Activated CD4-positive, alpha-beta T cell treated with anti-CD3 and anti-CD28 coated beads, Interleukin-2, amount 50 U/mL, for 24 hours (primary cell): ENCODE measurements around the gene TRDN.
"Not testable (repeated sequence)": the region's sequence is repeated elsewhere in the genome, so short reads cannot be mapped to it uniquely, and the experiment has no call there.

Source experiments
- DNase-seq, 2 donors: peaks; one replicate each; pipeline ENCODE4 v3.0.0-alpha.2; 2020; ENCODE audit warnings: low read depth in 1 of 2, low spot score in 1 of 2

The TRDN gene

DNA sequence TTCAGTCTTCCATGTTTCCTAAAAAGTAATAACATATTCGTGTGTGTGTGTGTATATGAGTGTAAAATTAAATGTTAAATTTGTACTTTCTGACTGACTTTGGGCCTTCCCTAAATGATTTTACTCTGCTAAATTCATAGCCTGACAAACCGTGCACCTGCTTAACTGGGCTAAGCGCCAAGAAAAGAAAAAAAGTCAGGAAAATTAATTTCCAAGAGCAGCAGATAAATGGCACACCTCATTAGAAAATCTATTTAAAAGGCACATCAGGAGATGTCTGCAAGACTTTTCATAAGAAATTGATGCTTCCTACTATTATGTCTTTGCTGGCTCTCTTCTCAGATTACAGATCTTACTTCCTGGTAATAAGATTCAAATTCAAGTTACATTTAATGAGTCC is 72.4 kb downstream of the TRDN start:
- no peak for DNase-seq

DNA sequence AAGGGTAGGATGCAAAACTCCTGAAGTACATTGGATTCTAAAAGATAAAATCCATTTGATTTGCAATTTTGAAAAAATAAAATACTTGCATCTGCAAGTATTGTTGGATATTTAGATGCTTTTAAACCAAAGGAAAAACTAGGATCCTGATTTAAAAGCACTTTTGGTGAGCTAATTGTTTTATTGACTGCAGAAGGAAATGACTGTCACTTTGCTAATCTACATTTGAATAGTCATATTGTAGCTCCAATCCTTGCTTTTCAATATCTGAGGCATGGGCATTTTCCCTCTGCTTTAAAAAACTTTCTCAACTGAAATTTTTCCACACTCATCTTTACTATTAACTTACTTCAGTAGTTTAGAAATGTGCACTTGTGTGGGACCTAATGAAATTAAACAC is 74.1 kb downstream of the TRDN start:
- DNase-seq, result no peak

DNA sequence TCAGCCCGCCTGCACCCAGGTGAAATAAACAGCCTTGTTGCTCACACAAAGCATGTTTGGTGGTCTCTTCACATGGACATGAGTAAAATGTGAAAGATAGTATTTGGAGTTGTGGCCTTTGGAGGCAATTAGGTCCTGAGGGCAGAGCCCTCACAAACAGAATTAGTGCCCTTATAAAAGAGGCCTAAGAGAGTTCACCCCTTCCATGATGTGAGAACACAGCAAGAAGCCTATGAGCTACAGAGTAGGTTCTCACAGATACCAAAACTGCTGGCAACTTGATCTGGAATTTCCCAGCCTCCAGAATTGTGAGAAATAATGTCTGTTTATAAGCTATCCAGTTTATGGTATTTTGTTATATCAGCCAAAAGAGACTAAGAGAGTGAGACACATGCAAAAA is 74.5 kb downstream of the TRDN start:
- no peak for DNase-seq

DNA sequence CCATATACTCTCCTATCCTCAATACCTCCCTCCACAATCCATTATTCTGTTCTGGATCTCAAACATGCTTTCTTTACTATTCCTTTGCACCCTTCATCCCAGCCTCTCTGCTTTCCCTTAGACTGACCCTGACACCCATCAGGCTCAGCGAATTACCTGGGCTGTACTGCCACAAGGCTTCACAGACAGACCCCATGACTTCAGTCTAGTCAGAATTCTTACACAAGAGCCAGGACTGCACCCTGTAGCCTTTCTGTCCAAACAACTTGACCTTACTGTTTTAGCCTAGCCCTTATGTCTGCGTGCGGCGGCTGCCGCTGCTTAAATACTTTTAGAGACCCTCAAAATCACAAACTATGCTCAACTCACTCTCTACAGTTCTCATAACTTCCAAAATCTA is 76.9 kb downstream of the TRDN start:
- DNase-seq, result not testable (repeated sequence)

DNA sequence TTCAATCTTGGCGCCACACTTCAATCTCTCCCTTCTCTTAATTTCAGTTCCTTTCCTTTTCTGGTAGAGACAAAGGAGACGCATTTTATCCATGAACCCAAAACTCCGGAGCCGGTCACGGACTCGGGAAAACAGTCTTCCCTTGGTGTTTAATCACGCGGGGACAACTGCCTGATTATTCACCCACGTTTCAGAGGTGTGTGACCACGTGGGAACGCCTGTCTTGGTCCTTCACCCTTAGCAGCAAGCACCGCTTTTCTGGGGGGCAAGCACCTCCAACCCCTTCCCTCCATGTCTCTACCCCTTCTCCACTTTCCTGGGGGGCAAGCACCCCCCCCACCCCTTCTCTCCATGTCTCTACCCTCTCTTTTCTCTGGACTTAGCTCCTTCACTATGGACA is 79.3 kb downstream of the TRDN start:
- not testable (repeated sequence) for DNase-seq

DNA sequence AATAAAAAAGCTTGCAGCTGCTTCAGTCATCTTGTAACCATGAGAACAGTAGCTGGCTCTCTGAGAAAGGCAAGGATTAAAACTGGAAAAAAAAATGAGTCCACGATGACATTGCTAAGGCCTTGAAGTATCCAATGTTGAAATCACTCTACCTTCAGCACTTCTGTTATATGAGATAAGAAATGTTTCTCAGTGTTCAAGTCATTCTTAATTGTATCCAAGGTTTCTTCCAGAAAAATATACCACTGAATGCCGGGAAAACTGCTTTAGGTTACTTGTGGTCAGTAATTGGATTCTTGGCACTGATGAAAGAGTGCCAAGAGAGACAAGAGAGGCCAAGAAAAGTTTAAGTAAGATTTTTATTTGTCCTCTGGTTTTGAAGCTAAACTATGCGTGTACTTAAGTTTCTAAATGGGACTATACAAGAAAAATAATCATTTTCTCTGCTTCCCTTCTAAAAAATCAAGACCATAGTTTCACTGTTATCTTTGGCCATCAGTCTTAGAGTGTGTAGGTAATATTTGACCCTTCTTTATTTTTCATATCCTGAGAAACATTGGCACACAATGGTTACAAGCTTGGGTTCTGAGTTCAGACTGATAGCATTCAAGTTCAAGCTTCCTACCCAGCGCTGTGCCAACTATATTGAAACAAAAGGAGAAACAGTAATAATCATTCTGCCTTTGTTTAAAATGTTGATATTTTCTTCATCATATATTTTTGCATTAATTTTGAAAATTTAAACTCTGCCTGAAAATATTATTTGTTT is 84.6 kb downstream of the TRDN start:
- DNase-seq, result no peak

DNA sequence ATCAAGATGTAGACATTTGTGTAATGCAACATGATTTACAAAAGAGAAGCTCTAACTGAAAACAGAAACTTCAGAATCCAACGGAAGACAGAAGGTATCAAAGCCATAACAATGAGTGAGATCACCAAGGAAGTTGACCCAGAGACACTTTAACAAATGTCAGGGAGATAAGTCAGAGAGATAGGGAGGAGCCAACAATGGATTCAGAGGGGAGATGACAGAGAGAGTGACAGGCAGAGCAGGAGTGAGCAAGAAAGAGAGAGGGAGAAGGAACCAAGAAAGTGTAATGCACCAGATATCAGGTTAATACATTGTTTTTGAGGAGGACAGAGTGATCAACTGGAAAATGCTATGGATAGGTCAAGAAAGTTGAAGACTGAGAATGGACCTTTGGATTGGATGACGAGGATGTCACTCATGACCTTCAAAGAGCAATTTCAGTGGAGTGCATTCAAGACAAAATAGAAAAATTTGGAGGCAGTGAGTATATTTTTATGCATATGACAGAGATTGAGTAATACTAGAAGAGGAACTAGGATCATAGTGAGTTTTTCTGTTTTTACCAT is 86.6 kb downstream of the TRDN start:
- DNase-seq, result no peak

DNA sequence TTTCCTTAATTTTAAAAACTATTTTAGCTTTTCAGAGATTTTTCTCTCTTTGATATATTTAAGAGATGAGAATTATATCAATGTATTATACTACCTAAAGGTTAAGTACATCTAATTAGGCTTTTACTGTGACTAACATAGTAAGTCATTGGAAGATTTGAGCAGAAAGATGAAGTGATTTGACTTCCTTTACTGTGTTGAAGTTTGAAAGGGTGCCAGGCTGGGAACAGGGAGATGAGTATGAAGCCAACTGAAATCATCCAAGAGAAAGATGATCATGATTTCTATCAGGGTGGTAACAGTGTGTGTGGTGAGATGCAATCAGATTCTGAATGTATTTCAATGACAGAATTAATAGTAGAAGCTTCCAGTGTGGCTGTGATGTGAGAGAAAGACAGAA is 87.3 kb downstream of the TRDN start:
- no peak for DNase-seq

DNA sequence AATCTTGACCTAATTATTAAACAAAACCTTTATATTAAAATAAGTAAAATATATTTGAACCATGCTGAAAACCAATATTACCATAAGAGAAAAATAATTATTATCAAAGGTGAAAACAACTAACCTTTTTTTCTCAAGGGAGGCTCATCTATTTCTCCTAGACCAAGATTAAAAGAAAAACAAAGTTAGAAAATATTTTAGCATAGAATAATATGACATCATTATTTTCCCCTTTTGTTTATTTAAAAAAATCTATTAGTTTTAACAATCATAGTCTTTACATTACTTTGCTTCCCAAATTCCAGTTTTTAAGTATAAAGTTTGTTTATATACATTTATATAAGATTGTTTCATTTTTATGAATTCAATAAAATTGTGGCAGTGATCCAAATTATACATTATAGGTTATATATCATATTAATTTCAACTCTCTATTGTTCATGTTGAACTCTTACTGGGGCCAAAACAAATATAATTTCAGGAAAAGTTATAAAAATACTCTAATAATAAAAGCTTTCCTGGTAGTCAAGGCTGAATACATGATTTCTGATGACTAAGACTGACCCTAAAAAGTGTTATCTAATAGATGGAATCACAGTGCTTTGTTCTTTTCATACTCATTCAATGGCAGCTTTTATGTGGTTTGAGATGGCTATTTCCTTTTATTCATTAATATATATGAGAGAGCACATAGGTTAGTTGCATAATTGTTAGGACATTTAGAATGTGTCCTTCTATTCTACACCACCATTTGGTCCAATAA is 89.4 kb downstream of the TRDN start:
- DNase-seq, result no peak

DNA sequence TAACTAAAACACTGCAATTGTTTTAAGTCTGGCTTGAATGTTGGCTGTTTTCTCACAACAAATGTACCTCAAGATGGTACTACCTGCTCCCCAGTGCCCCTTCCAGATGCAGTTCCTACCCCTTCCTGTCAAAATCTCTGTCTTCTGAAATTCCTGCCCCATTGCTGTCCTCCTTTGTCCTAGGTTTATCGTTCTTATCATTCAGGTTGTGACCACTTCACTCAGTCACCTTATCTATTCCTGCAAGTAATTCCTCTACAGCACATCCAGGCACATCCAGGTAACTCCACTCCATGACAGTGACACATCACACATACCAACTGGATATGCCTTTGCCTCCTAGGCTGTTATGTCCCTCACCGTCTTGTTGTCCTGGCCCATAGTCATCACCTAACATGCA is 90.2 kb downstream of the TRDN start:
- DNase-seq, result no peak

DNA sequence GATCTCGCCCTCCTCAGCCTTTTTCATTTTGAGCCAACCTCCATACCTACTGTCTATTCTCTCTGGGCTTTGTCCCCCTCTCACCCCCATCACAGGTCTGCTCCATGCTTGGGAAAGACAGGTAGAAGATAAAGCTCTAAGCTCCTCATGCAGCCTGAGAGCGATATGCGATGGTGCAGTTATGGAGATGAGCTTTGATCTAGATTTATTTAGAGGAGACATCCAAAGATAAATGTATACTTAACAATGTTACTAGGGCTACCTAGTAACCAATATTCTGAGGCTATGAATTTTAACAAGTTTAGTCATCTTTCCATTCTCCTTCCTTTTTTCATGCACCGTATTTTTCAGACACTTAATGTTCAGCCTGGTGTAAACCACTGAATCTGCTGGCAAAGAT is 95.3 kb downstream of the TRDN start:
- no peak for DNase-seq

DNA sequence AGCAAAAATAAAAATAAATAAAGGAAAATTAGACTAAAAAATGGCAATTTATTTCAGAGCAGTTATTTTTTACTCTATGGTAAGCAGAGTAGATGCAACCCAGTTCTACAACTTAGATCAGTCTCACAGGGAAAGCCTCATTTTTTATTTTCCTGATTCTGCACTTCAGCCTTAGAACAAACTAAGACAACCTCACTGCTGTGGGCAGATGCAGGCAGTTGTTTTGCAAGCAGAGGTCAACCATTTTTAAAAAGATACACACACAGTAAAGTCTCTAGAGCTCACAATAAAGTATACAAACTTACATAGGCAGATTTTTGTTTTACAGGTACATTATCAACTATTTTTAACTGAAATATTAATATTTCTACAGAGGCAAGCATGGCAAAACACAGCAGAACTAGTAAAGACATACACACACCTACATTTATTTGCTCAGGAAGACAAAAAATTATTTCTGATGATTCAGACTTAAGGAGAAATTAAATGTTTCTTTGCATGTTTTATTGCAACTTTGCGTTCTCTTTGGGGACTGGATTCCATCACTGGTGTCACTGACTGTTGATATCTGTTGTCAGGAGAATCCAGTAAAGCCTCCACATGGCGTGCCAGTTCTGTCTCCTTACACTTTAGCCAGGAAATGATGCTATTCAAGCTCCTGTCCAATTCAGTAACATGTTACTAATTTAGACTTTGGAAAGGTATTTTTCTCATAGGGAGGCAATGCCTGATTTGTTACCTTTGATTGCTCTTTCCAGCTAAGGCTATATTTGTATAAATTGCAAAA is 102.7 kb downstream of the TRDN start:
- DNase-seq, result no peak

DNA sequence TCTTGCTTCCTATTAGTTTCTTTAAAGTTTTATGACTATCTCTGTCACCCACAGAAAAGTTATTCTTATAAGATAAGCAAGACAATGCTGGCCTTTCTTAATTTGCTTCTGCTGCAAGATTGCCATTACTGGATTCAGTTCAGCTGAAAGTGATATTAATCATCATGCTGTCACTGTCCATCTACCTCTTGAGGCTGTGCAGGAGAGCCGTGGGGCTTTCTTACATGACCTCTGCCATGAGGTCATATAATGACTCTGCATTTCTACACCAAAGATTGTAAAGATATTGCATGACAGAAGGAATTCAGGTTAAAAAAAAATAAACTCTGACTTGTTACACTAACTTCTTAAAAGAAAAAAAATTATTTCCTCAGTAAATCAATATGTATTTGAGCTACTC is 106.9 kb downstream of the TRDN start:
- DNase-seq, result no peak

DNA sequence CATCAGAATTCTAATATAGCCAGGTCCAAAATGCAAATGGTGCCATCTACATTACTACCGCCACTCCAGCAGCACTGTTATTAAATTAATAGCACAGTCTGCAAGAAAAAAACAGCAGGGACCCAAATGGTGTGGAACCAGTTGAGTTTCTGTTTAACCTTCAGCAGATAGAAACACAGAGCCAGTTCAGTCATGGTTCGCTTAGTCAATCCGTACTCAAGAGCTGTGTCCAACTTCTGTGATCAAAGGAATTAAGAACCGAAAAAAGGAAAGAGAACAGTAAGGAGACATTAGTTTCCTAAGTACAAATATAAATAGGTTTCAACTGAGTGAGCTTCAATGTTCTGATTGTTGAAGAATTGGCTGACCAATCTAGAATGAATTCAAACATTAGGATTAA is 107.7 kb downstream of the TRDN start:
- no peak for DNase-seq

DNA sequence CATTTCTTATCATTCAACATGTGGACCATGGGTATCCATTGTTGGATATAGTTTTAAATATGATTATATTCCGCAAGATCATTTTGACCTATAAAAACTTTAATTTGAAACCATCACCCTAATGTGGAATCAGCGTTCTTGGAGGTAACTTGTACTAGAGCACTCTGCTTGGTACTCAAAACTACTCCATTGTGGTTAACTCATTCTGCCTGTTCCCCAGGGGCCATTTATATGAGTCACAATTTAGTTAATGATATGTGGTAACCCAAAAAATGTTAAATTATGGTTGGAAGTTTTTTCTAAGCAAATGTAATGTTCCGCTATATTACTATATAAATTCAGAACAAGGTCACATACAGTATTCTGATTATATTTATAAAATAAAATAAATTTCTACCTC is 109.3 kb downstream of the TRDN start:
- no peak for DNase-seq

DNA sequence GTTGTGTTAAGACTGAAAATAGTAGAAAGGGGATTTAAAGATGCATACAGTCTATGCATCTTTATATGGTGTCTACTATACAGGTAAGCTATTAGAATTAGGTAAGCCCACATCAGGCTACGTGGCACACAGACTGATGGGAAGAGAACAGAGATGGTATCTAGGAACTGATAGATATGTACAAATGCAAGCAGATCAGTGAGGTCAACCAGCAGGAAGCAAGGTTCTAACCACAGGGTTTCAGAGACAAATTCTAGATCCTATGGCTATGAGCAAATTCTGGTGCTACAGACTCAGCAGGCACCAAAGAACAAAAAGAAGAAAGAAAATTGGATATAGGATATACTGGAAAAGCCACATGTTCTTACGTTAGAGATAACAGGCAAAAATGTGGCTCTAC is 110.6 kb downstream of the TRDN start:
- no peak for DNase-seq

DNA sequence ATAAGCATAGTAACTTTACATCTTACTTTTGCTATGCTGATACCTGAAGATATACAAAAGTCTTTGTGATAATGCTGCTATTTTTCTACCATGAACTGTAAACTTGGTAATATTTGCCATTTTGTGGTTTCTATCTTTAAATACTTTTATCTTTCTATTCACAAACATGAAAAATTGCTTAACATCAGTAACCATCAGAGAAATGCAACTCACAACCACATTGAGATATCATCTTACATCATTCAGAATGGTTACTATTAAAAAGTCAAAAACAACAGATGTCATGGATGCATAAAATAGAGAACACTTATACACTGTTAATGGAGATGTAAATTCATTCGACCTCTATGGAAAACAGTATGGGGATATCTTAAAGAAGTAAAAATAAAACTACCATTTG is 112.0 kb downstream of the TRDN start:
- no peak for DNase-seq

DNA sequence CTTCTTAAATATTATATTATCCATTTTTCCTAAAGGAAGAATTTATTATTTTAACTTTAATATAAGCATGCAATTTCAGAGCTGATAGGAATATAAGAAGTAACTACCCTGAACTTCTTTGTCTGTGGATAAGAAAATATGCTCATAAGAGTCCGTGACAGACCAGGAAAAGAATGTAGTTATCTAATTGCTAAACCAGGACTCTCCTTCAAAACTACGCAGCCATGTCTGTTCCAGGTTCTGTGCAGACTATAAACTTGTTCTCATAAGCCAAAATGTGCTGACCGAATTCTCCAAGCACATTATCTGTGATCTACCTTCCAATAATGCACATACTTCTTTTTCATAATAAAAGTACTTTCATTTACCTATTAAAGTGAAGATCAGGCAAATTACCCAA is 116.5 kb downstream of the TRDN start:
- no peak for DNase-seq

DNA sequence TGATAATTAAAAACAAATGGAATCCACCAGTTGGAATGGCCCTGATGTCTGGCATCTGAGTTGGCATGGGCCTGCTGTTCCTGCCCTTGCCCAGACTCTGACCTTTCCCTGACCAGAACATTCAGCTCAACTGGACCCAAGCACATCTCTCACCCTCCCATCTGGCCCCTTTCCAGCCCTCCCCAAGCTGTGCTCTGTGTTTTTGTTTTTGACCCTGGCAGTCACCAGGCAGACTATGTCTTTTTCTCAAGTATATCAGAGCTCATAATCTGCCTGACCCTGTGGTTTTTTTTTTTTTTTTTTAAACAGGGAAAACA is 117.6 kb downstream of the TRDN start:
- DNase-seq, result no peak

DNA sequence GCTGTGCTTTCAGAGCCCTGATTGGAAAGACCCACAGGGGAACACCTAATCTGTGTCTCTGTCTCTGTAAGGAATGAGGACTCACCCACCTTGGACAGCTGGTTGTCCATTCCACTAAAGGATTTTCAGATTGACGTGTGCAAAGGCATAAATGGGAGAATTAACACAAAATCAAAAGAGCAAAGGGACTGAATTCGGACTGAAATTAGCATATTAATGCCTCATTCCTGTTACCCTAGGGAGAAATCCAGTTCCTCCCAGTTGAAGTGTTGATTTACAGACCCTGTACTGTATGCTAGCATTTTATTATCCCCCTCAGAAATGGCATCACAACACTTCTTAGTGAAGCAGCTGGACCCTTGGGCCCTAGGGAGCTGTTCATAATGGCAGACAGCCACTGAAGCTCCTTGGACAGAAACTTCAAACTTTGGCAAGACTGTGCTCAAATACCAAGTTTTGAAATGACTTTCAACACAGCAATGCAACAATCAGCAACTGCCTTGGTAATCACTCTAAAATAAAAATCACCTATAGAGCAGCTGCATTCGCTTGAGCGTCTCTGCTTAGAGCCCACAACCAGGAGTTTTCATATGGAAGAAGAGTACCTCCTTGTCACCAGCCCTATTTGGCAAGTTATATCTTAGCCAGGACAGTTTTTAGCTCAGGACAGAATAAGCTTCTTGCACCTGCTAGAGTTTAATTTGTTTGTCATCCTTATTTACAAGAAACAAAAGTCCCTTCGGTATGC is 118.1 kb downstream of the TRDN start:
- no peak for DNase-seq

DNA sequence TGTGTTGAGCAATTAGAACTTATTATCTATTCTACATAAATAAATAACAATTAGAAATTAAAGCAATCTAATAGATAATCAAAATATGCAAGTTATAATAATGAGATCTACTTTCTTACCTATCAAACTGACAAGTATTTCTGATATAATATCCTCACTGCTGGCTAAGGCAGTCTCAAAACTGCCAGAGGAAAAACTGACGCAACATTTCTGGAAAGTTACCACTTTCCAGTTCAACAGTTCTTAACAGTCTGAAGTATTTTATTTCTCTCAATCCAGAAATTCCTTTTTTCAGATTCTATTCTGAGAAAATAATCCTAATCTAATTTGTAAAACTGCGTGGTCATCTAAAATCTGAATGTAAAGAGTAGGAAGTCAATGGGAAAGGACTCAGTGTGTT is 121.0 kb downstream of the TRDN start:
- no peak for DNase-seq
